ENCODE measurements around the gene FAF1.

DNA sequence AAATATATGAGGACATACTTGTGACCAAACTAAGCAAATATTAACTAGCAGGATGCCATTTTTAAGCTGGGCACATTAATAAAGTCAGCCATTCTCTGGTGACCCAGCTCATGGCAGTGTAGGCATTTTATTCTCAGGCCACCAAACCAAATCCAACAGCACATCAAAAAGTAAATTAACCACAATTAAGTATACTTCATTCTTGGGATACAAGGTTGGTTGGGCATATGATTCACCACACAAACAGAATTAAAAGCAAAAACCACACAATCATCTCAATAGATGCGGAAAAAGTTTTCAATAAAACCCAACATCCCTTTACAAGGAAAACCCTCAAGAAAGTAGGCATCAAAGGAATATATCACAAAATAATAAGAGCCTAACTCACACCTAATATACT, 101.3 kb downstream of the FAF1 start:
- TF ChIP-seq POLR2A (IDR thresholded peaks at IDR 0.05; ENCODE audit: low read length), result no peak
- TF ChIP-seq GATA1 (IDR thresholded peaks at IDR 0.05; ENCODE audit: low read depth, low read length), result no peak
